Endodermal cell (in vitro differentiated cells): ENCODE measurements around the gene SOX8. TPM values are rescaled to one million over a fixed set of nuclear protein-coding genes. Genes with fewer than 3 reads are reported as not detected.

Source experiments
- DNase-seq: peaks from one replicate; pipeline ENCODE4 v3.0.0-alpha.2; 2017
- H3K27ac ChIP-seq: 2 replicates; pipeline ENCODE4 v1.5.1; 2013; ENCODE audit warnings: mild to moderate bottlenecking, low read depth, low read length, moderate library complexity
- H3K27me3 ChIP-seq: 2 replicates; pipeline ENCODE4 v1.6.1; 2013; ENCODE audit warnings: mild to moderate bottlenecking, low read length, moderate library complexity; ENCODE audit not compliant: insufficient read depth, control insufficient read depth, poor library complexity, severe bottlenecking
- H3K36me3 ChIP-seq: 2 replicates; pipeline ENCODE4 v1.7.0; 2013; ENCODE audit warnings: mild to moderate bottlenecking, low read length, moderate library complexity; ENCODE audit not compliant: control insufficient read depth, insufficient read depth
- H3K4me1 ChIP-seq: one replicate; pipeline ENCODE4 v1.7.0; 2013; ENCODE audit warnings: low read length; ENCODE audit not compliant: control insufficient read depth, insufficient read depth
- H3K4me3 ChIP-seq: 2 replicates; pipeline ENCODE4 v1.5.1; 2013; ENCODE audit warnings: mild to moderate bottlenecking, low read length, moderate library complexity
- H3K9ac ChIP-seq: 2 replicates; pipeline ENCODE4 v1.6.1; 2013; ENCODE audit warnings: mild to moderate bottlenecking, low read length, moderate library complexity; ENCODE audit not compliant: poor library complexity, severe bottlenecking; ENCODE audit errors: extremely low read depth
- H3K9me3 ChIP-seq: 2 replicates; pipeline ENCODE4 v1.6.1; 2013; ENCODE audit warnings: mild to moderate bottlenecking, low read length, moderate library complexity; ENCODE audit not compliant: control insufficient read depth
- H3K27ac Mint-ChIP-seq: 2 replicates; pipeline ENCODE4 v1.8.0; 2020; ENCODE audit warnings: mixed read lengths
- H3K27me3 Mint-ChIP-seq: 2 replicates; pipeline ENCODE4 v1.8.0; 2021; ENCODE audit warnings: mild to moderate bottlenecking, mixed read lengths; ENCODE audit not compliant: insufficient read depth
- H3K36me3 Mint-ChIP-seq: 2 replicates; pipeline ENCODE4 v1.8.0; 2020; ENCODE audit warnings: low read depth, mixed read lengths
- H3K4me1 Mint-ChIP-seq: 2 replicates; pipeline ENCODE4 v1.8.0; 2020; ENCODE audit warnings: mixed read lengths
- H3K4me3 Mint-ChIP-seq: 2 replicates; pipeline ENCODE4 v1.8.0; 2020; ENCODE audit warnings: mild to moderate bottlenecking, moderate library complexity, mixed read lengths
- H3K9me3 Mint-ChIP-seq: 2 replicates; pipeline ENCODE4 v1.8.0; 2020; ENCODE audit warnings: mild to moderate bottlenecking, mixed read lengths
- WGBS, 2 experiments: methylation state at CpG; one replicate each; pipeline versions ENCODE4 v1.1.5 to v1.1.7; 2013; ENCODE audit warnings: missing lambda C conversion rate in 2 of 2, mixed read lengths in 1 of 2; ENCODE audit not compliant: insufficient coverage in 1 of 2, insufficient read length in 1 of 2; 5-methylcytosine and 5-hydroxymethylcytosine counted together
- total RNA-seq, 2 donors: library from RNA; stranded (reverse); fragmentation: NEBNext Ultra II Directional in 1 of 2; extraction: Animal tissue kit (Norgen Biotek cat#: 25700) in 1 of 2; gene quantifications; 2 replicates in 1 of 2; 3 replicates in 1 of 2; pipeline ENCODE4 v1.2.1, GENCODE V29; 2021
- TF ChIP-seq, protein P1 (sequence below): fragments of 200-600 bp; sonication (generic); conservative IDR thresholded peaks from 2 replicates; pipeline ENCODE4 v1.5.0; 2021; ENCODE audit warnings: antibody characterized with exemption, mild to moderate bottlenecking

SOX8 gene
- total RNA-seq, 2 donors from 2014 or later: 0.69 to 5.1 TPM

DNA sequence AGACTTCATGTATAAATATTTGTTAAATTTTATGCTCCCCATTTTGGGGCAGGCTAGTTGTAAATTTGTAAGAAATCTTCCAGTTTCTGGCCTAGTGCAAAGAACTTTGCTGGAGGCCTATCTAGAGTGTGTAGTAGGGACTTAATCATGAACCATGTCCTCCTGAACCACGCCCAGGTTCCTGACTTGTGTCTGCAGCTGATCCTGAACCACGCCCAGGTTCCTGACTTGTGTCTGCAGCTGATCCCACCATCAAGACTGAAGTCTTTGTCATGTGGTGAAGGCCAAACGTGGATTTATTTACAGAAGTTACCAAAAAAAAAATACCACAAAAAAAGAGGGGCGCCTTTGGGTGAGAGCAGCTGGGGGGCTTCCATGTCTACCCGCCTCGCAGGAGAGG lies 43.8 kb upstream of the SOX8 start:
- H3K36me3 Mint-ChIP-seq: peaks cover 28% of the 10 kb centered on the region
- H3K27ac Mint-ChIP-seq: no peak overlapping the region
- peaks cover 28% of the 10 kb centered on the region for H3K9me3 Mint-ChIP-seq
- H3K36me3 ChIP-seq: no peaks in the 10 kb centered on the region
- H3K4me3 ChIP-seq: no peak overlapping the region
- peaks cover 23% of the 10 kb centered on the region for H3K9me3 ChIP-seq
- H3K4me1 ChIP-seq: no peaks in the 10 kb centered on the region
- no peaks in the 10 kb centered on the region for H3K27me3 Mint-ChIP-seq
- TF ChIP-seq, protein P1, sequence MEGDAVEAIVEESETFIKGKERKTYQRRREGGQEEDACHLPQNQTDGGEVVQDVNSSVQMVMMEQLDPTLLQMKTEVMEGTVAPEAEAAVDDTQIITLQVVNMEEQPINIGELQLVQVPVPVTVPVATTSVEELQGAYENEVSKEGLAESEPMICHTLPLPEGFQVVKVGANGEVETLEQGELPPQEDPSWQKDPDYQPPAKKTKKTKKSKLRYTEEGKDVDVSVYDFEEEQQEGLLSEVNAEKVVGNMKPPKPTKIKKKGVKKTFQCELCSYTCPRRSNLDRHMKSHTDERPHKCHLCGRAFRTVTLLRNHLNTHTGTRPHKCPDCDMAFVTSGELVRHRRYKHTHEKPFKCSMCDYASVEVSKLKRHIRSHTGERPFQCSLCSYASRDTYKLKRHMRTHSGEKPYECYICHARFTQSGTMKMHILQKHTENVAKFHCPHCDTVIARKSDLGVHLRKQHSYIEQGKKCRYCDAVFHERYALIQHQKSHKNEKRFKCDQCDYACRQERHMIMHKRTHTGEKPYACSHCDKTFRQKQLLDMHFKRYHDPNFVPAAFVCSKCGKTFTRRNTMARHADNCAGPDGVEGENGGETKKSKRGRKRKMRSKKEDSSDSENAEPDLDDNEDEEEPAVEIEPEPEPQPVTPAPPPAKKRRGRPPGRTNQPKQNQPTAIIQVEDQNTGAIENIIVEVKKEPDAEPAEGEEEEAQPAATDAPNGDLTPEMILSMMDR: no peak
- no peaks in the 10 kb centered on the region for H3K27me3 ChIP-seq
- no peaks in the 10 kb centered on the region for H3K4me1 Mint-ChIP-seq
- WGBS, 2 experiments: 74 to 85% methylated on average over 3 to 6 of the region's 6 CpGs
- DNase-seq: no peak
- no peak overlapping the region for H3K27ac ChIP-seq
- no peak overlapping the region for H3K9ac ChIP-seq
- H3K4me3 Mint-ChIP-seq: no peak overlapping the region

DNA sequence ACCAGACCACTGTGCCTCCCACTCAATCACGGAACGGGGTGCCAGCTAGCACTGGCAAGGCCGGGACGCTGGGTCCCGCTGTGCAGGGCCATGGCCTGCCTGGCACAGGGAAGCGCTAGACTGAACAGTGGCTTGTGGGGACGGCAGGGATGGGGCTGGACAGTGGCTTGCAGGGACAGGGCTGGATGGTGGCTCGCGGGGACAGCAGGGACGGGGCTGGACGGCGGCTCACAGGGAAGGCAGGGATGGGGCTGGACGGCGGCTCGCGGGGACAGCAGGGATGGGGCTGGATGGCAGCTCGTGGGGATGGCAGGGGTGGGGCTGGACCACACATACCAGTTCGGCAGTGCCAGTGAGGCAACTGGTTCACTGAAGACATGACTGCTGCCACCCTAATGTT lies 43.4 kb upstream of the SOX8 start:
- H3K4me1 Mint-ChIP-seq: no peaks in the 10 kb centered on the region
- Histone ChIP-seq H3K9ac (no peak overlapping the region), H3K4me3 (no peak overlapping the region), H3K27ac (no peak overlapping the region), H3K36me3 (no peaks in the 10 kb centered on the region), H3K4me1 (no peaks in the 10 kb centered on the region), H3K27me3 (no peaks in the 10 kb centered on the region), H3K9me3 (peaks cover 26% of the 10 kb centered on the region)
- WGBS, 2 experiments: 85 to 87% methylated on average over 9 to 18 of the region's 18 CpGs
- peaks cover 31% of the 10 kb centered on the region for H3K36me3 Mint-ChIP-seq
- TF ChIP-seq, protein P1: no peak
- H3K9me3 Mint-ChIP-seq: peaks cover 31% of the 10 kb centered on the region
- no peak overlapping the region for H3K4me3 Mint-ChIP-seq
- H3K27ac Mint-ChIP-seq: no peak overlapping the region
- DNase-seq: no peak
- H3K27me3 Mint-ChIP-seq: no peaks in the 10 kb centered on the region

DNA sequence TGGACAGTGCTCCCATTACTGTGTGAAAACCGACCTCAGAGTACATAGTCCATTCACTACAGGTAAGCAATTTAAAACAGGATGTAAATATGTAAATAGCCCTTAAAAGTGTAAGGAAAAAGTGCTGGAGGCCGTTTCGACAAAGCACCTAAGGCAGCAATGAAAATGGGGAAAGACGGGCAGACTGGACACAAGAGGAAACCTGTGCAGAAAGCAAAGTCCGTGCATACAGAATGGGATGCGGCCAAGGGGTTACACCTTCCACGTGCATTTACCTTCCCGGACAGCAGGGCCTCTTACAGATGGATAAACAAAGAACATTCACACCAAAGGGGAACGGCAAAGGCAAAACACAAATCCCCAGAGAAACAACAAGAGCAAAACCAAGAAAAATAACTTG lies 42.8 kb upstream of the SOX8 start:
- Mint-ChIP-seq H3K4me1 (no peaks in the 10 kb centered on the region), H3K27ac (no peak overlapping the region), H3K27me3 (no peaks in the 10 kb centered on the region), H3K36me3 (peaks cover 33% of the 10 kb centered on the region), H3K4me3 (no peak overlapping the region), H3K9me3 (peaks cover 33% of the 10 kb centered on the region)
- WGBS, 2 experiments: 85 to 89% methylated on average over 8 to 9 of the region's 9 CpGs
- no peak overlapping the region for H3K27ac ChIP-seq
- H3K36me3 ChIP-seq: no peaks in the 10 kb centered on the region
- no peak overlapping the region for H3K4me3 ChIP-seq
- no peaks in the 10 kb centered on the region for H3K4me1 ChIP-seq
- H3K9ac ChIP-seq: no peak overlapping the region
- no peak for DNase-seq
- no peaks in the 10 kb centered on the region for H3K27me3 ChIP-seq
- TF ChIP-seq, protein P1: no peak
- H3K9me3 ChIP-seq: peaks cover 26% of the 10 kb centered on the region
